ACC112 (cell line): ENCODE data around the gene STARD7.
"Not testable (repeated sequence)": the region's sequence is repeated elsewhere in the genome, so short reads cannot be mapped to it uniquely, and the experiment has no call there.

Source experiments
- H2AFZ ChIP-seq: fragments of 200-600 bp; sonication (generic); one replicate; pipeline ENCODE4 v1.6.0; 2017; ENCODE audit warnings: antibody characterized with exemption, low read length; ENCODE audit not compliant: unreplicated experiment
- H3K27ac ChIP-seq: fragments of 200-600 bp; sonication (generic); 2 replicates; pipeline ENCODE4 v1.5.1; 2014; ENCODE audit warnings: low read depth, mild to moderate bottlenecking, antibody characterized with exemption, low read length, moderate library complexity
- H3K27me3 ChIP-seq: fragments of 200-600 bp; sonication (generic); 2 replicates; pipeline ENCODE4 v1.6.1; 2014; ENCODE audit warnings: mild to moderate bottlenecking, antibody characterized with exemption, low read length, moderate library complexity, mixed read lengths; ENCODE audit not compliant: insufficient read depth
- H3K36me3 ChIP-seq: fragments of 200-600 bp; sonication (generic); 2 replicates; pipeline ENCODE4 v1.6.1; 2016; ENCODE audit warnings: mild to moderate bottlenecking, antibody characterized with exemption, low read length, moderate library complexity, mixed read lengths; ENCODE audit not compliant: insufficient read depth
- H3K4me1 ChIP-seq: fragments of 200-600 bp; sonication (generic); one replicate; pipeline ENCODE4 v1.6.1; 2016; ENCODE audit warnings: low read length, mixed read lengths; ENCODE audit not compliant: insufficient read depth, unreplicated experiment, control insufficient read depth
- H3K4me3 ChIP-seq: fragments of 200-600 bp; sonication (generic); 2 replicates; pipeline ENCODE4 v1.5.1; 2014; ENCODE audit warnings: mild to moderate bottlenecking, low read depth, low read length
- H3K79me2 ChIP-seq: fragments of 200-600 bp; sonication (generic); one replicate; pipeline ENCODE4 v1.6.0; 2016; ENCODE audit warnings: low read length; ENCODE audit not compliant: control insufficient read depth, unreplicated experiment, insufficient read depth

STARD7 gene

DNA sequence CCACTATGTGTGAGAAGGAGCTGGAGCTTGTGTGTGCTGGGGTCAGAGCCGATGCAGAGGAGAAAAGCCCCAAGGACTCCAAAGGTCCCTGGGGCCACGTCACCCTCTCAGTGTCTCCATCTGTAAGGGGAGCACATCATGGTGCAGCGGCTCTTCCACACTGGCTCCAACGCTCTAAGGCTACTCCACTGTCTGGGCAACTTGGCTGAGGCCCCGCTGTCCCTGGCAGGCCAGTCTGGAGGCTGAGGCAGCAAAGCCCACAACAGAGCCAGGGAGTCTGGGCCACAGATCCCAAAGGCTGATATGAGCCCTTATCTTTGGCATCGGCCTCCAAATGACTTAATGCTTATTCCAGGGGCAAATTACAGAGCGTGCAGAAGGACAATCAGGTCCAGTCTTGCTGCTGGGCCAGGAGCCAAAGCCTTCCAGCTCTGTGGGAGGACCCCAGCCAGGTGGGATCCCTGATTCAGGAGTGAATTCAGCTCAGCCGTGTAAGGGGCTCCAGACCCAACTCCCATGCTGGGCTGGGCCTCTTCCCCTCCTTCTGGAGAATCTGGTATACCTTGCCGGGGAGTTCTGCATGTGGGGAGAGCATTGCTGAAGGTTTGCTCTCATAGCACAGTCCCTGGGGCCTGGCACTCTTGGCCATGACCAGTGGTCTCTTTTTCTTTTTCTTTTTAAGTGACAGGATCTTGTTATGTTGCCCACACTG is 61.6 kb downstream of the STARD7 start:
- Histone ChIP-seq H3K27ac (no peak overlapping the region), H3K36me3 (no peaks in the 10 kb centered on the region), H3K27me3 (no peaks in the 10 kb centered on the region), H3K4me1 (peaks cover 19% of the 10 kb centered on the region), H2AFZ (no peak overlapping the region), H3K4me3 (no peak overlapping the region), H3K79me2 (no peaks in the 10 kb centered on the region)

GRCh38 chr2:96146153-96146880 is 62.3 kb downstream of the STARD7 start:
- no peaks in the 10 kb centered on the region for H3K79me2 ChIP-seq
- no peak overlapping the region for H3K4me3 ChIP-seq
- H3K36me3 ChIP-seq = no peaks in the 10 kb centered on the region
- no peaks in the 10 kb centered on the region for H3K27me3 ChIP-seq
- H2AFZ ChIP-seq = no peak overlapping the region
- peaks cover 19% of the 10 kb centered on the region for H3K4me1 ChIP-seq
- no peak overlapping the region for H3K27ac ChIP-seq

DNA sequence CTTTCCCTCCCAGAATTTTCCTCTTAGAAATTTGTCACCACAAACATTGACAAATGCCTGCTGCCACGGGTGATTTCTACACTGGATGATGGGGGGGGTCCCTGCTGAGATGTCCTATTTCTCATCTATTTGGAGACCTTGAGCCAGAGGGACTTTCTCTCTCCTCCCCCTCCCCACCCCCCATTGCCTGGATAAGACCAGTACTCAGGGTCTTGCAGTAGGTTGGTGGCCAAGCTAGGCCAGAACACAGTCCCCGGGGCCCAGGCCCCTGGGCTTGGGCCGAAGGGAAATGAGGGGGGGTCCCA is 62.8 kb downstream of the STARD7 start:
- peaks cover 19% of the 10 kb centered on the region for H3K4me1 ChIP-seq
- H3K4me3 ChIP-seq = peak overlapping the region; percentile 88
- no peaks in the 10 kb centered on the region for H3K27me3 ChIP-seq
- no peak overlapping the region for H3K27ac ChIP-seq
- H3K79me2 ChIP-seq = no peaks in the 10 kb centered on the region
- H3K36me3 ChIP-seq = no peaks in the 10 kb centered on the region
- H2AFZ ChIP-seq = no peak overlapping the region

GRCh38 chr2:96145036-96145847 is 63.4 kb downstream of the STARD7 start, which contains the start of gene DUSP2:
TSS of gene DUSP2 (minus strand) at chr2:96145440. CDS start at chr2:96145354, 86 bp downstream.
- Histone ChIP-seq H3K36me3 (no peaks in the 10 kb centered on the region), H3K27ac (no peak within 1 kb of the TSS), H3K4me3 (peak within 1 kb of the TSS; percentile 88), H3K4me1 (peaks cover 19% of the 10 kb centered on the region), H3K79me2 (no peaks in the 10 kb centered on the region), H3K27me3 (no peaks in the 10 kb centered on the region), H2AFZ (peak within 1 kb of the TSS; percentile 74)

GRCh38 chr2:96144481-96145035 is 64.1 kb downstream of the STARD7 start:
- H3K27me3 ChIP-seq = no peaks in the 10 kb centered on the region
- peak overlapping the region; percentile 88 for H3K4me3 ChIP-seq
- H3K27ac ChIP-seq = no peak overlapping the region
- peak overlapping the region; percentile 74 for H2AFZ ChIP-seq
- peaks cover 19% of the 10 kb centered on the region for H3K4me1 ChIP-seq
- H3K79me2 ChIP-seq = no peaks in the 10 kb centered on the region
- H3K36me3 ChIP-seq = no peaks in the 10 kb centered on the region

- peaks cover 19% of the 10 kb centered on the region for H3K4me1 ChIP-seq
- H3K27ac ChIP-seq = no peak overlapping the region
- no peak overlapping the region for H2AFZ ChIP-seq
- H3K36me3 ChIP-seq = no peaks in the 10 kb centered on the region
- H3K27me3 ChIP-seq = no peaks in the 10 kb centered on the region
- H3K79me2 ChIP-seq = no peaks in the 10 kb centered on the region
- H3K4me3 ChIP-seq = peak overlapping the region; percentile 88
These were observed 64.7 kb downstream of the STARD7 start for GRCh38 chr2:96143848-96144480.

DNA sequence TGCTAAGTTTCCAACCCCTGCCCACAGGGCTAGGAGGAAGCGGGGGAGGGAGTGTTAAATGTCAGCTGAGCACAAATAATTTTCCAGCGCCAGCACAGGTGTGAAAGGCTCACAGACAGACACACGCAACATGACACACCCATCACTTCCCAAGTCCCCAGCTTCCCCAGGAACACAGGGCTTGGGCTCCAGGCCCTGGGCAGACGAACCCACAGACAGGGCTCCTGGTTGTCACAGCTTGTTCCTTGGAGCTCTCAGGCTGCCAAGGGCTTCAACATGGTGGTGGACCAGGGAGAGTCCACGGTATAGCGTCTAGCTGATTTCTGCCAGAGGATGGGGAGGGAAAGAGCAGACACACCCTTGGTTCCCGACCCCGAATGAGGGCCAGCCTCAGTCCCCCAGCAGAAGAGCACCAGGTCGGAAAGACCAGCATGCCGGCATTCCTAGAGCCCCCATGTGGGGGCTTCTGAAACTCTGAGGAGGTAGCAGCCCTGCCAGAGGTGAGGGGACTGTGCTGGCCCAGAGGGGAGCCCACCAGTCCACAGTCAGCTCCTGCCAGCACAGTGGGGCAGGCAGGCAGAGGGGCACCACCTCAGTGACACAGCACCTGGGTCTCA is 65.3 kb downstream of the STARD7 start:
- peaks cover 14% of the 10 kb centered on the region for H3K4me1 ChIP-seq
- H3K4me3 ChIP-seq = no peak overlapping the region
- H3K27ac ChIP-seq = no peak overlapping the region
- no peaks in the 10 kb centered on the region for H3K27me3 ChIP-seq
- no peaks in the 10 kb centered on the region for H3K79me2 ChIP-seq
- H2AFZ ChIP-seq = no peak overlapping the region
- H3K36me3 ChIP-seq = no peaks in the 10 kb centered on the region

GRCh38 chr2:96142217-96143113 is 66.2 kb downstream of the STARD7 start:
- Histone ChIP-seq H3K4me1 (peaks cover 8% of the 10 kb centered on the region), H3K27me3 (no peaks in the 10 kb centered on the region; the same call in 1 of the 2 replicates), H3K79me2 (no peaks in the 10 kb centered on the region), H3K4me3 (no peak overlapping the region), H3K36me3 (no peaks in the 10 kb centered on the region), H2AFZ (no peak overlapping the region), H3K27ac (no peak overlapping the region)

DNA sequence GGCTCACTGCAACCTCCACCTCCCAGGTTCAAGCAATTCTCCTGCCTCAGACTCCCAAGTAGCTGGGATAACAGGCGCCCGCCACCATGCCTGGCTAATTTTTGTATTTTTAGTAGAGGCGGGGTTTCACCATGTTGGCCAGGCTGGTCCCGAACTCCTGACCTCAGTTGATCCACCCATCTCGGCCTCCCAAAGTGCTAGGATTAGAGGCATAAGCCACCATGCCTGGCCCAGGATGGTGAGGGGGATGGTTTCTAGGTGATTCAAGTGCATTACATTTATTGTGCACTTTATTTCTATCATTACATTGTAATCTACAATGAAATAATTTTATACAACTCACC is 67.0 kb downstream of the STARD7 start:
- not testable (repeated sequence) for H3K36me3 ChIP-seq, H3K27ac ChIP-seq, H3K4me1 ChIP-seq, H3K27me3 ChIP-seq, H3K4me3 ChIP-seq, H3K79me2 ChIP-seq, H2AFZ ChIP-seq
